VCaP (cell line): ENCODE results near the gene SCRG1.
A peak's percentile ranks its signal among the peaks of the same experiment; 100 is the strongest.

Source experiments
- H3K27ac ChIP-seq: fragments of 450-650 bp; 2 replicates; pipeline ENCODE4 v1.5.1; 2017
- TF ChIP-seq, protein P1 (sequence below): fragments of 450-650 bp; conservative IDR thresholded peaks from 2 replicates; pipeline ENCODE4 v1.5.1; 2017; ENCODE audit warnings: mild to moderate bottlenecking, moderate library complexity

SCRG1 gene

DNA sequence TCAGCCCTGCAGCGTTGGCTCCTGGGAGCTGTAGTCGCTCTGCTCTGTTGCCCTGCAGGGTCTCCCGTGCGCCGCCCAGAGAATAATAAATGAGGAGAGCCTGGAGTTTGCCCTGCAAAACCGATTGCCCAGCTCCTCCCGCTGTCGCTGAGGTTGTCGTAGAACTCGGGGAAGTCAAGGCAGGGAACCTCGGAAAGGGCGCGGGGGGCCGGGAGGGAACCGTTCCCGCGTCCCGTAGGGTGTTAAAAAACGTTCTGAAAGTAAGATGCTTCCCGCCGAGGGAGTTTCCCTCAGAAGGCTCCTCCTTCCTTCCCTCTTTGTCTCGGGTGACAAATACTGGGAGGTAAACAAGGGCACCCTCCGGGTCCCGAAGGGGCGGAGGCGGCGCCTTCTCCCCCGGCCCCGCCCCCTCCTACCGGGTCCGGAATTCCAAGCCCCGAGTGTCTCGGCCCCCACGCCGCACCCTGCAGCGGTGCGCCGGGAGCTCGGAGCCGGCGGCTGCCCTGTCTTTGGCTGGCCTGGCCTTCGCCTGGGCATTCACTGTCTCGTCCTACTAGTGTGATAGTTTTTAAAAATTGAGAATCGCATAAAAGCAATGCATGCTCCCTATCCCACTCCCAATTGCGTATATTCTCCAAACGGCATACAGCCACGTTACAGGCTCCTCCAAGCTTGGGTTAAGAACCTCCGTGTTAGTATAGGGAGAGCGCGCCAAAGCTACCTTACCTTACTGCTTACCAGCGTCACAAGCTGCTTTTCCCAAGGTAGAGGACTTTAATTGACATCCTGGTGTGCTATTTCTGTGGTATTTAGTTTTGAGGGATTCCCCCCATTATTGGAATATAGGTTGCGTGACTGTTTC lies 63.8 kb downstream of the SCRG1 start:
- peak overlapping the region; percentile 91 for H3K27ac ChIP-seq
- TF ChIP-seq, protein P1, sequence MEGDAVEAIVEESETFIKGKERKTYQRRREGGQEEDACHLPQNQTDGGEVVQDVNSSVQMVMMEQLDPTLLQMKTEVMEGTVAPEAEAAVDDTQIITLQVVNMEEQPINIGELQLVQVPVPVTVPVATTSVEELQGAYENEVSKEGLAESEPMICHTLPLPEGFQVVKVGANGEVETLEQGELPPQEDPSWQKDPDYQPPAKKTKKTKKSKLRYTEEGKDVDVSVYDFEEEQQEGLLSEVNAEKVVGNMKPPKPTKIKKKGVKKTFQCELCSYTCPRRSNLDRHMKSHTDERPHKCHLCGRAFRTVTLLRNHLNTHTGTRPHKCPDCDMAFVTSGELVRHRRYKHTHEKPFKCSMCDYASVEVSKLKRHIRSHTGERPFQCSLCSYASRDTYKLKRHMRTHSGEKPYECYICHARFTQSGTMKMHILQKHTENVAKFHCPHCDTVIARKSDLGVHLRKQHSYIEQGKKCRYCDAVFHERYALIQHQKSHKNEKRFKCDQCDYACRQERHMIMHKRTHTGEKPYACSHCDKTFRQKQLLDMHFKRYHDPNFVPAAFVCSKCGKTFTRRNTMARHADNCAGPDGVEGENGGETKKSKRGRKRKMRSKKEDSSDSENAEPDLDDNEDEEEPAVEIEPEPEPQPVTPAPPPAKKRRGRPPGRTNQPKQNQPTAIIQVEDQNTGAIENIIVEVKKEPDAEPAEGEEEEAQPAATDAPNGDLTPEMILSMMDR: no peak
